BLaER1 (cell line): Measurements from ENCODE around the gene ST3GAL3.

Source experiments
- H3K27ac ChIP-seq: shearing (Covaris generic); formaldehyde crosslinking; 2 replicates; pipeline ENCODE4 v1.8.1; 2022
- H3K27me3 ChIP-seq: shearing (Covaris generic); formaldehyde crosslinking; 2 replicates; pipeline ENCODE4 v1.8.1; 2022
- H3K36me3 ChIP-seq: shearing (Covaris generic); formaldehyde crosslinking; 2 replicates; pipeline ENCODE4 v1.8.1; 2022
- H3K4me1 ChIP-seq: shearing (Covaris generic); formaldehyde crosslinking; 2 replicates; pipeline ENCODE4 v1.8.1; 2022
- H3K4me2 ChIP-seq: shearing (Covaris generic); formaldehyde crosslinking; 2 replicates; pipeline ENCODE4 v1.8.1; 2022
- H3K4me3 ChIP-seq: shearing (Covaris generic); formaldehyde crosslinking; 2 replicates; pipeline ENCODE4 v1.8.1; 2022
- H3K9ac ChIP-seq: shearing (Covaris generic); formaldehyde crosslinking; 2 replicates; pipeline ENCODE4 v1.8.1; 2022
- H3K9me3 ChIP-seq: shearing (Covaris generic); formaldehyde crosslinking; 2 replicates; pipeline ENCODE4 v1.8.1; 2022
- H4K20me1 ChIP-seq: shearing (Covaris generic); formaldehyde crosslinking; 2 replicates; pipeline ENCODE4 v1.8.1; 2022
- Cebpa-rat ChIP-seq: shearing (Covaris generic); IDR thresholded peaks from 2 replicates; pipeline ENCODE4 v1.8.1; 2022

Gene ST3GAL3

GRCh38 chr1:43853161-43853921 is 146.0 kb downstream of the ST3GAL3 start:
- Histone ChIP-seq H3K4me2 (peak overlapping the region; percentile 80), H3K4me1 (peaks cover 63% of the 10 kb centered on the region), H3K9me3 (peaks cover 9% of the 10 kb centered on the region; the same call in 1 of the 2 replicates), H3K27me3 (no peaks in the 10 kb centered on the region), H3K27ac (peak overlapping the region; percentile 59), H3K9ac (no peak overlapping the region), H3K36me3 (peaks cover 21% of the 10 kb centered on the region), H3K4me3 (0 out of 2 replicates have a peak overlapping the region, but pooled peaks have one; percentile 3), H4K20me1 (no peaks in the 10 kb centered on the region)
- no peak for TF ChIP-seq Cebpa-rat

GRCh38 chr1:43854473-43854872 is 147.1 kb downstream of the ST3GAL3 start:
- Histone ChIP-seq H3K27ac (no peak overlapping the region), H3K36me3 (peaks cover 33% of the 10 kb centered on the region), H3K4me1 (peaks cover 64% of the 10 kb centered on the region), H3K9me3 (peaks cover 9% of the 10 kb centered on the region; the same call in 1 of the 2 replicates), H3K9ac (no peak overlapping the region), H3K4me3 (no peak overlapping the region), H3K27me3 (no peaks in the 10 kb centered on the region), H3K4me2 (peak overlapping the region; percentile 80), H4K20me1 (no peaks in the 10 kb centered on the region)
- TF ChIP-seq Cebpa-rat = no peak

- no peak overlapping the region for H3K4me3 ChIP-seq
- H3K9ac ChIP-seq = no peak overlapping the region
- peaks cover 50% of the 10 kb centered on the region for H3K36me3 ChIP-seq
- no peaks in the 10 kb centered on the region for H4K20me1 ChIP-seq
- H3K9me3 ChIP-seq = peaks cover 9% of the 10 kb centered on the region; the same call in 1 of the 2 replicates
- TF ChIP-seq Cebpa-rat = no peak
- H3K4me1 ChIP-seq = peaks cover 47% of the 10 kb centered on the region
- H3K4me2 ChIP-seq = no peak overlapping the region
- no peaks in the 10 kb centered on the region for H3K27me3 ChIP-seq
- no peak overlapping the region for H3K27ac ChIP-seq
These were observed 148.9 kb downstream of the ST3GAL3 start for GRCh38 chr1:43856188-43856587.

GRCh38 chr1:43857163-43857562 is 149.8 kb downstream of the ST3GAL3 start:
- no peak overlapping the region for H3K4me3 ChIP-seq
- no peak for TF ChIP-seq Cebpa-rat
- no peak overlapping the region for H3K4me2 ChIP-seq
- H3K27me3 ChIP-seq = no peaks in the 10 kb centered on the region
- no peak overlapping the region for H3K9ac ChIP-seq
- peaks cover 37% of the 10 kb centered on the region for H3K4me1 ChIP-seq
- peaks cover 9% of the 10 kb centered on the region; the same call in 1 of the 2 replicates for H3K9me3 ChIP-seq
- peaks cover 59% of the 10 kb centered on the region for H3K36me3 ChIP-seq
- no peak overlapping the region; the same call in 1 of the 2 replicates for H3K27ac ChIP-seq
- no peaks in the 10 kb centered on the region for H4K20me1 ChIP-seq

- H3K27me3 ChIP-seq = no peaks in the 10 kb centered on the region
- H3K27ac ChIP-seq = peak overlapping the region; percentile 14; the same call in 1 of the 2 replicates
- H3K36me3 ChIP-seq = peaks cover 69% of the 10 kb centered on the region
- no peak overlapping the region for H3K9ac ChIP-seq
- no peak overlapping the region for H3K4me3 ChIP-seq
- peak overlapping the region; percentile 18; the same call in 1 of the 2 replicates for H3K4me2 ChIP-seq
- TF ChIP-seq Cebpa-rat = no peak
- H4K20me1 ChIP-seq = no peaks in the 10 kb centered on the region
- peaks cover 26% of the 10 kb centered on the region for H3K4me1 ChIP-seq
- peaks cover 9% of the 10 kb centered on the region; the same call in 1 of the 2 replicates for H3K9me3 ChIP-seq
These were observed 151.0 kb downstream of the ST3GAL3 start for GRCh38 chr1:43858324-43858723.

- Histone ChIP-seq H4K20me1 (no peaks in the 10 kb centered on the region), H3K4me3 (no peak overlapping the region), H3K9ac (no peak overlapping the region), H3K4me2 (no peak overlapping the region), H3K9me3 (0 out of 2 replicates have a peak, but pooled peaks cover 4% of the 10 kb centered on the region), H3K27me3 (no peaks in the 10 kb centered on the region), H3K4me1 (peaks cover 8% of the 10 kb centered on the region; the same call in 1 of the 2 replicates), H3K36me3 (peaks cover 64% of the 10 kb centered on the region), H3K27ac (no peak overlapping the region)
- TF ChIP-seq Cebpa-rat = no peak
These were observed 154.0 kb downstream of the ST3GAL3 start for GRCh38 chr1:43861337-43861736.

GRCh38 chr1:43861988-43862735 is 154.8 kb downstream of the ST3GAL3 start:
- H3K36me3 ChIP-seq = peaks cover 63% of the 10 kb centered on the region
- no peak overlapping the region for H3K9ac ChIP-seq
- peaks cover 8% of the 10 kb centered on the region; the same call in 1 of the 2 replicates for H3K4me1 ChIP-seq
- H3K4me2 ChIP-seq = no peak overlapping the region
- H3K27me3 ChIP-seq = no peaks in the 10 kb centered on the region
- no peaks in the 10 kb centered on the region for H4K20me1 ChIP-seq
- H3K4me3 ChIP-seq = no peak overlapping the region
- no peak overlapping the region for H3K27ac ChIP-seq
- 0 out of 2 replicates have a peak, but pooled peaks cover under 1% of the 10 kb centered on the region for H3K9me3 ChIP-seq
- no peak for TF ChIP-seq Cebpa-rat

- H3K9ac ChIP-seq = no peak overlapping the region
- no peak overlapping the region for H3K4me3 ChIP-seq
- no peak for TF ChIP-seq Cebpa-rat
- no peaks in the 10 kb centered on the region for H4K20me1 ChIP-seq
- no peaks in the 10 kb centered on the region for H3K9me3 ChIP-seq
- H3K4me1 ChIP-seq = peaks cover 13% of the 10 kb centered on the region
- peaks cover 48% of the 10 kb centered on the region for H3K36me3 ChIP-seq
- H3K4me2 ChIP-seq = no peak overlapping the region
- no peak overlapping the region for H3K27ac ChIP-seq
- no peaks in the 10 kb centered on the region for H3K27me3 ChIP-seq
These were observed 157.0 kb downstream of the ST3GAL3 start for GRCh38 chr1:43864111-43865045.

GRCh38 chr1:43866201-43866600 is 158.9 kb downstream of the ST3GAL3 start:
- no peaks in the 10 kb centered on the region for H4K20me1 ChIP-seq
- H3K27ac ChIP-seq = no peak overlapping the region
- H3K4me3 ChIP-seq = no peak overlapping the region
- no peak overlapping the region for H3K4me2 ChIP-seq
- no peak for TF ChIP-seq Cebpa-rat
- H3K9me3 ChIP-seq = no peaks in the 10 kb centered on the region
- H3K36me3 ChIP-seq = peaks cover 30% of the 10 kb centered on the region
- no peaks in the 10 kb centered on the region for H3K27me3 ChIP-seq
- H3K4me1 ChIP-seq = peaks cover 32% of the 10 kb centered on the region
- H3K9ac ChIP-seq = no peak overlapping the region
